ENCODE measurements around the gene VMP1. TPM values are rescaled to one million over a fixed set of nuclear protein-coding genes. Genes with fewer than 3 reads are reported as not detected.

Gene VMP1
- total and polyA plus RNA-seq, 12 donors, result 20.5 to 98.9 (median 50.6) TPM

- ATAC-seq (no peak), DNase-seq (no peak)
- H3K9me3 ChIP-seq, result no peaks in the 10 kb centered on the region
- TF ChIP-seq CTCF (IDR thresholded peaks at IDR 0.05), result no peak
- 93 to 94% methylated on average over 2 of the region's 2 CpGs for WGBS, 2 donors
- intact Hi-C loops (cut with DNase I), result no loop called here
- H3K36me3 ChIP-seq, result peaks cover 0 to 90% (median 24%) of the 10 kb centered on the region in 9 donors
- H3K27ac ChIP-seq, result no peak overlapping the region
- H3K4me3 ChIP-seq, result no peak overlapping the region
- no peaks in the 10 kb centered on the region for H3K27me3 ChIP-seq
- peaks cover 0 to 3% (median 0%) of the 10 kb centered on the region in 9 donors for H3K4me1 ChIP-seq
Observed at GRCh38 chr17:59874376-59874775, 166.9 kb downstream of the VMP1 start.

GRCh38 chr17:59876107-59876506, 168.7 kb downstream of the VMP1 start:
- intact Hi-C loops (cut with DNase I), result no loop called here
- Histone ChIP-seq H3K27ac (no peak overlapping the region), H3K36me3 (peaks cover 0 to 100% (median 29%) of the 10 kb centered on the region in 9 donors), H3K9me3 (no peaks in the 10 kb centered on the region), H3K4me1 (peaks cover 0 to 3% (median 0%) of the 10 kb centered on the region in 9 donors), H3K27me3 (no peaks in the 10 kb centered on the region), H3K4me3 (no peak overlapping the region)
- 89 to 96% methylated on average over 3 of the region's 3 CpGs for WGBS, 2 donors
- no peak for ATAC-seq
- DNase-seq, result no peak
- TF ChIP-seq CTCF (IDR thresholded peaks at IDR 0.05), result no peak

- H3K4me3 ChIP-seq, result no peak overlapping the region
- WGBS, 2 donors, result 89 to 92% methylated on average over 5 of the region's 5 CpGs
- H3K9me3 ChIP-seq, result no peaks in the 10 kb centered on the region
- peaks cover 0 to 100% (median 34%) of the 10 kb centered on the region in 9 donors for H3K36me3 ChIP-seq
- no peaks in the 10 kb centered on the region for H3K27me3 ChIP-seq
- no peak overlapping the region for H3K27ac ChIP-seq
- DNase-seq (no peak), ATAC-seq (no peak)
- no peak for TF ChIP-seq CTCF (IDR thresholded peaks at IDR 0.05)
- peaks cover 0 to 3% (median 0%) of the 10 kb centered on the region in 9 donors for H3K4me1 ChIP-seq
- intact Hi-C loops (cut with DNase I), result no loop called here
Observed at GRCh38 chr17:59877965-59878364, 170.5 kb downstream of the VMP1 start.

- H3K27ac ChIP-seq, result no peak overlapping the region
- H3K4me3 ChIP-seq, result no peak overlapping the region
- no peaks in the 10 kb centered on the region for H3K27me3 ChIP-seq
- no peak for DNase-seq
- H3K4me1 ChIP-seq, result peaks cover 0 to 3% (median 0%) of the 10 kb centered on the region in 9 donors
- TF ChIP-seq CTCF (IDR thresholded peaks at IDR 0.05), result no peak
- H3K9me3 ChIP-seq, result no peaks in the 10 kb centered on the region
- intact Hi-C loops (cut with DNase I), result no loop called here
- no peak for ATAC-seq
- H3K36me3 ChIP-seq, result peaks cover 0 to 100% (median 40%) of the 10 kb centered on the region in 9 donors
- 87 to 91% methylated on average over 3 of the region's 3 CpGs for WGBS, 2 donors
Observed at GRCh38 chr17:59878624-59879023, 171.2 kb downstream of the VMP1 start.
